Effector memory CD8-positive, alpha-beta T cell (primary cell): ENCODE measurements around the gene CAPZA1.
A peak's percentile ranks its signal among the peaks of the same experiment; 100 is the strongest.

Experiments used
- ATAC-seq: fragments of 150-1000 bp; cut with Tn5 transposase; replicated peaks from 2 replicates; pipeline ENCODE4 v1.10.0; 2021; ENCODE audit warnings: mild to moderate bottlenecking, moderate library complexity
- DNase-seq, 3 experiments: peaks; one replicate each; pipeline ENCODE4 v3.0.0; 2021
- H3K27ac Mint-ChIP-seq, 2 donors: one replicate each; pipeline ENCODE4 v1.8.0; 2022; ENCODE audit warnings: mild to moderate bottlenecking in 2 of 2, mixed read lengths in 2 of 2, moderate library complexity in 2 of 2
- H3K27me3 Mint-ChIP-seq, 2 donors: one replicate each; pipeline ENCODE4 v1.8.0; 2022; ENCODE audit warnings: mixed read lengths in 2 of 2
- H3K36me3 Mint-ChIP-seq: one replicate; pipeline ENCODE4 v1.8.0; 2022; ENCODE audit warnings: mild to moderate bottlenecking, moderate library complexity, mixed read lengths; ENCODE audit not compliant: insufficient read depth
- H3K4me1 Mint-ChIP-seq, 2 donors: one replicate each; pipeline ENCODE4 v1.8.0; 2022; ENCODE audit warnings: low read depth in 2 of 2, mixed read lengths in 2 of 2
- H3K4me3 Mint-ChIP-seq, 2 donors: one replicate each; pipeline ENCODE4 v1.8.0; 2022; ENCODE audit warnings: mild to moderate bottlenecking in 2 of 2, mixed read lengths in 2 of 2, moderate library complexity in 2 of 2
- H3K9me3 Mint-ChIP-seq, 2 donors: one replicate each; pipeline ENCODE4 v1.8.0; 2022; ENCODE audit warnings: mixed read lengths in 2 of 2

CAPZA1 gene

DNA sequence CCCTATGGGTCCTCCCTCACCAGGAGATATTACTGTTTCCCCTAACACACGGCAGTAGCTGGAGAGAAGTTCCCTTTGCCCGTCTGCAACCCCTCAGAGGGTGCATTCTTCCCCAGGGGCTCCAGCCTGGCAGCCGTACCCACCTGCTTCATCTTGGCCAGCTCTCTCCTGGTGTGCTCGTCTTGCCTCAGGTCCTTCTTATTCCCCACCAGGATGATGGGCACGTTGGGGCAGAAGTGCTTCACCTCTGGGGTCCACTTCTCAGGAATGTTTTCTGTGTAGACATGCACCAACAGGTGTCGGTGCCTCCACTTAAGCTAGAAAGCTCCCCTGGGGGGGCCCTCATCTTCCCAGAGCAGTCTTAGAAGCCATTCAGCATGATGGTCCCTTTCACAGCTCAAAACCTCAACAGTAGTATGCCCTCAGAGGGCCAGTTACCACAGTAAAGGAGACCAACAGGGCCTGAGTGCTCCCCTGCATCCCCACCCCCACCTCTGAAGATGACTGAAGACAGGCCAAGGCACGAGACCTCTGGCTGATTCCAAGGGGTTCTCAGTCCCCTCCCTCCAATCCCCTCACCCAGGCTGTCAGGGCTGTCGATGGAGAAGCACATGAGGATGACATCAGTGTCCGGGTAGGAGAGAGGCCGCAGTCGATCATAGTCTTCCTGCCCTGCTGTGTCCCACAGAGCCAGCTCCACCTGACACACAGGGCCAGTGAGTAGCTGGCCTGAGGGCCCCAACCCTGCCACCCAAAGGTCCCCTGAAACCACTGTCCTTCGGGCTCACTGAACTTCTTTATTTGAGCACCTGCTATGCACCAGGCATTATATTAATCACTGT, 83.0 kb downstream of the CAPZA1 start:
- no peak for DNase-seq
- peak overlapping the region in 1 of 2 donors; percentile 23 for H3K4me3 Mint-ChIP-seq

DNA sequence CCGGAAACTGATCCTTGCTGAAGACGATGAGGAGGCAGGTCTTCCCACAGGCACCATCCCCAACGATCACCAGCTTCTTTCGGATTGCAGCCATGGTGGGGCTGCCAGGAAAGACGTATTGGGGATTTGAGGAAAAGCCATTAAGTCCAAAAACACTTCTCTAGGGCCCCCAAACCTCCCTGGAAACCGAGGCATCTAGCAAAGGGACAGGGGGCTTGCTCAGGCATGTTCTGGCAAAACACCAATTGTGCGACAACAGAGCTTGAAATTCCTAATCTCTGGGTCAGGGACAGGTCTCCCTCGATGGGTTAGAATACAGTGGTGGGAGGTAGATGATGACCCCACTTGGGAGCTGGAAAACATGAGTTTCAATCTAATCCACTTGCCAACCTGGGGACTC, 84.1 kb downstream of the CAPZA1 start:
- no peaks in the 10 kb centered on the region for H3K9me3 Mint-ChIP-seq

More for the DNA sequence above, 83.0 kb downstream of the CAPZA1 start:
- peaks cover 35% of the 10 kb centered on the region for H3K36me3 Mint-ChIP-seq
- peak overlapping the region; percentile 65 to 86 for H3K27ac Mint-ChIP-seq
- no peak for ATAC-seq
- H3K27me3 Mint-ChIP-seq: no peaks in the 10 kb centered on the region
- H3K4me1 Mint-ChIP-seq: peaks cover 65 to 66% of the 10 kb centered on the region in 2 donors
- H3K9me3 Mint-ChIP-seq: no peaks in the 10 kb centered on the region

DNA sequence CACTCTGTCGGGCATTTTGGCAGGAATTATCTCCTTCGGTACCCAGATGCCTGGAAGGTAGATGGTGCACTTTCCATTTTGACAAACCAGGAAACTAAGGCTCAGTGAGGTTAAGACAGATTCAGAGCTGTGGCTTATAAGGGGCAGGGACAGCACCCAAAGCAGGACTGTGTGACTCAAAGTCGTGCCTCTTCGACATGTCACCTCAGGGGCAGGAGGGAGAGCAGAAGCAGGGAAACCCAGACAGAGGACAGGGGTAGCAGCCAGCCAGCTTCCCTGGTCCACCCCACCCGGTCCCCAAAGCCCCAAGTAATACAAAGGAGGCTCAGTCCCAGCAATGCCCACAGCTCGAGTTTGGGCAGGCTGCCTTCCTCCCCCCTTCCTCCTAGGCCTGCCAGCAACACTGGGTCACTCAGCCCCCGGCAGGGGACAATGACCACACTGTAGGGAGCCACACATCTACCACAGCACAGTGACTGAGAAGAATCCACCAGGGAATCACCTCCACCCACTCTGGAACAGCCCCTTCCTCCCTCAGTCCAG, 84.8 kb downstream of the CAPZA1 start:
- Mint-ChIP-seq H3K4me3 (peak overlapping the region; percentile 81 to 83), H3K27ac (peak overlapping the region; percentile 86 to 93), H3K9me3 (no peaks in the 10 kb centered on the region), H3K27me3 (no peaks in the 10 kb centered on the region), H3K36me3 (peaks cover 23% of the 10 kb centered on the region), H3K4me1 (peaks cover 61 to 68% of the 10 kb centered on the region in 2 donors)
- ATAC-seq: peak; percentile 13
- no peak for DNase-seq

More for the DNA sequence above, 84.1 kb downstream of the CAPZA1 start:
- no peak for DNase-seq
- Mint-ChIP-seq H3K27me3 (no peaks in the 10 kb centered on the region), H3K36me3 (peaks cover 29% of the 10 kb centered on the region), H3K4me1 (peaks cover 65 to 70% of the 10 kb centered on the region in 2 donors), H3K27ac (peak overlapping the region; percentile 86 to 93), H3K4me3 (peak overlapping the region; percentile 81 to 83)
- ATAC-seq: no peak

DNA sequence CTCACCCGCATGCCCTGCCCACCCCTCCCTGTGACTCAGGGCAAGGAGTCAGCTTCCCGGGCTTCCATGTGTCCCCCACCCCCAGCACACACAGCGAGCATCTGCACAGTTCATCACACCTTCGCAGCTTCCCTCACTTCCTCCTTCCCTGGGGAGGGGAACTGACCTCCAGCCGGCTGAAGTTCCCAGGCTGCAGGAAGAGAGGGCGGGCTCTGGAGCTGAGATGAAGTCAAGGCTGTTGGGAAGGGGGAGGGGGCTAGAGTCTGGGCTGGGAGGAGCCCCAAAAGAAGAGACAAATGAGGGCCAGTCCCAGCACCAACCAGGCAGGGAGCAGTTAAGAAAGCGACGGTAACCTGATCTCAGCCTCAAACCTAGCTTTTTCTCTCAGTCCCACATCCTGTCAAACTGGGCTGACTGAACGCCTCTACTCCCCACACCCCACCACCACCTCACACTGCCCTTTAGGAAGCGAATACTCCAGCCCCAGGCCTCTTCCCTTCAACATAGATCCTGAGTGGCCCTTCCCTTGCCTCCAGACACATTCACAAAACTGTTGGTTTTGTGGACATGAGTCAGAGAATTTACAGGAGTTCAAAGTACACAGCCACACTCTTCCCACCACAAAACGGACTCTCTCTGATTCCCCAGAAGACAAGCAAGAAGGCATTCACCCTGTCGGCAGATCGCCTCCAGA, 85.4 kb downstream of the CAPZA1 start:
- no peaks in the 10 kb centered on the region for H3K27me3 Mint-ChIP-seq
- H3K9me3 Mint-ChIP-seq: no peaks in the 10 kb centered on the region
- peaks cover 55 to 62% of the 10 kb centered on the region in 2 donors for H3K4me1 Mint-ChIP-seq
- peak; percentile 71 for ATAC-seq
- peak; percentile 32 to 42 (median 39) for DNase-seq
- peaks cover 19% of the 10 kb centered on the region for H3K36me3 Mint-ChIP-seq
- peak overlapping the region; percentile 86 to 93 for H3K27ac Mint-ChIP-seq
- H3K4me3 Mint-ChIP-seq: peak overlapping the region; percentile 81 to 83

DNA sequence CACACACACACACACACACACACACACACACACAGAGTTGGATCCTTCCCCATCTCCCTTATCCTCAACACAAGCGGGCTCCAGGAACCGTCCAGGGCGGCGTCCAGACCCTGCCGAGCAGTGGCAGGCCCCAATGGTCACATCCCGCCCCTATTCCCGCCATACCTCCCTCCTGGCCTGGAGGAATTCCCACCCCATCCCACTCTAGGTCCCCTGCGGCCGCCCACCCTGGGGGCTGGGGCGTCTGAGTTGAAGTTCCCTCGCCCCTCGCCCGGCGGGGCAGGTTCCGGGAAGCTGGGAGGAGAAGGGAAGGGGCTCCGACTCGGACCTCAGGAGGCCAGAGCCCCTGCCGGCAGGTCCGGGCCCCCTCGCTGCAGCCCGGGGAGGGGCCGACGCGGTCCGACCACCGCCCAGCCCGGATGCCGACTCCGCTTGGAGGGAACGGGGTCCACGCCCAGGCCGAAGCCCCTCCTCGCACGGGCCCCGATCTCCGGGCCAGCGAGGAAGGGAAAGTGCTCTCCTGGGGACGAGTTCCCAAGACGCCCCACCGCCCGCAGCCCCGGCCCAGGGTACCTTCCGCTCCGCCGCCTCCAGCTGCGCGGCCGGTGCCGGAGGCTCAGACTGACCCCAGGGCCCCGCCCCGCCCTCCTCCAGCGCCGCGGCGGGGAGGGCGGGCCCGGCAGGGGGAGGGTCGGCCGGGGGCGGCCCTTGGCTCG, 87.0 kb downstream of the CAPZA1 start, which contains the start of gene RHOC:
RHOC (minus strand) TSS at position 623 of the 716 bp plus-strand sequence. CDS start 3,328 bp downstream, outside the sequence.
- peaks cover 42 to 49% of the 10 kb centered on the region in 2 donors for H3K4me1 Mint-ChIP-seq
- peak within 1 kb of the TSS; percentile 81 to 83 for H3K4me3 Mint-ChIP-seq
- no peaks in the 10 kb centered on the region for H3K9me3 Mint-ChIP-seq
- no peaks in the 10 kb centered on the region for H3K27me3 Mint-ChIP-seq
- peaks cover 19% of the 10 kb centered on the region for H3K36me3 Mint-ChIP-seq
- DNase-seq (no peak), ATAC-seq (peak; percentile 53)
- peak within 1 kb of the TSS; percentile 86 to 93 for H3K27ac Mint-ChIP-seq

DNA sequence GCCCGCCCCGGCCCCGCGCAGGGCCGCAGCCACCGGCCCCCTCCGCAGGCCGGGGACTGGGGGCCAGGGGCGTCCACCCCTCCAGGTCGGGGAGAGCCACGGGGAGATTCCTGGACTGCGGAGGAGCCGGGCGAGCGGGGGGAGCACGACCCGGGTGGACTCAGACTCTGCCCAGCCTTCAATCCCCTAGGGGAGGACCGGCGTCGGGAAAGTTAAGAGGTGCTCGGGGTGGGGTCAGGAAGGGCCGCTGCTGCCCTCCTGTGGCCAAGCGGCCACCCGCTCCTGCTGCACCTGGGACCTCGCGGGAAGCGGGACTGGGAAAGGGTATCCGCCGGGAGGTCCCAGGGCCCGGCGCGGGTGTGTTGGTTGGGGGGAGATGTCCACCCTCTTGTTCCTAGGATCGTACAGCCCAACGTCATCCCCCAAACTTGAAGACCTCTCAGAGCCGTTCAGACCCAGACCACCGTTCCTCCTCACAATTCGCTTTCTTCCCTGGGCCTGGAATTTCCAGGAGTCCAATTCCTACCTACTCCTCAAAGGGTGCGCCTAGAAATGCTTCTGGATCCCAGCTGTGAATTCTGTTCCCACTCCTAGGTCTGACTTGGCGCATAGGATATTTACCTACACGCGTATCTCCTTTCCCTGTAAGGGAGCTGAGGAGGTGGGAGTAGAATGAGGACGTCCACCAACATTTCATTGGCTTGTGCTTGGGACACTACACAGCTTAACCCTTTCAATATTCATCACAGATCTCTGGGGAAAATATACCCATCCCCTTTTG, 87.8 kb downstream of the CAPZA1 start:
- Mint-ChIP-seq H3K36me3 (peaks cover 14% of the 10 kb centered on the region), H3K4me1 (peaks cover 34 to 42% of the 10 kb centered on the region in 2 donors), H3K27me3 (no peaks in the 10 kb centered on the region), H3K9me3 (no peaks in the 10 kb centered on the region), H3K27ac (peak overlapping the region; percentile 29 to 36), H3K4me3 (peak overlapping the region; percentile 81 to 83)
- ATAC-seq: peak; percentile 50
- DNase-seq: peak; percentile 30 to 47 (median 45)

DNA sequence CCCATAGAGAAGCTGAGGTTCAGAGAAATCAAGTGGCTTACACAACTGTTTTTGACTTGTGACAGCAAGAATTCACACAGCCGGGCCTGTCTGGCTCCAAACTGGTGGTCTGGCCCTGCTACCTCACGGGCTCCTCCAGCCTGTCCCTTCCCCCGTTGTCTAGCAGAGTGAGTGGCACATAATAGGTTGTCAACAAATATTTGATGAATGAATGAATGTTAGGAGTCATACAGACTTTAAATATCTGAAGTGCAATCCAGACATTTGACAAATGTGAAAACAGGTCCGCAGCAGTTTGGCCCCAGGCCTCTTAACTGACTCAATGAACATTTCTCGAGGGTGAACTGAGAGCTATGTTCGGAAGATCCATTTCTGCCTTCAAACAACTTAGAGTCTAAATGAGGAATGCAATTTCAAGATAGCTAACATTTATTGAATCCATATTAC, 88.4 kb downstream of the CAPZA1 start:
- no peak for DNase-seq
- Mint-ChIP-seq H3K9me3 (no peaks in the 10 kb centered on the region), H3K4me3 (peak overlapping the region; percentile 81 to 83), H3K27ac (peak overlapping the region; percentile 29 to 36), H3K36me3 (peaks cover 14% of the 10 kb centered on the region), H3K27me3 (no peaks in the 10 kb centered on the region), H3K4me1 (peaks cover 29 to 36% of the 10 kb centered on the region in 2 donors)
- ATAC-seq: no peak

DNA sequence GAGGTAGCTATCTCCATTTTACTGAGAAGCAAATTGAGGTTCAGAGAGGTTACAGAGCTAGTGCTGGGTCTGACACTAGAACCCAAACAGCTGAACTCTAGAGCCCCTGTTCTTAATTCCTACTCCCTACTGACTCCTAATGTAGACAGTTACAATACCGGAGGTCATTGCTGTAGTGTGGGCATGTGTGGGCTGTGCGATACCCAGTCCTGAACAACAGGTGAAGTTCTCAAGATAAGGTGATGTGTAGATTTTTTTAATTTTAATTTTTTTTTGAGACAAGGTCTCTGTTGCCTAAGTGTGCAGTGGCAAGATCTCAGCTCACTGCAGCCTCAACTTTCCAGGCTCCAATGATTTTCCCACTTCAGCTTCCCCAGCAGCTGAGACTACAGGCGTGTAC, 88.9 kb downstream of the CAPZA1 start:
- ATAC-seq: no peak
- Mint-ChIP-seq H3K27me3 (peaks cover 0 to 1% of the 10 kb centered on the region in 2 donors), H3K4me1 (peaks cover 25 to 33% of the 10 kb centered on the region in 2 donors), H3K36me3 (peaks cover 14% of the 10 kb centered on the region), H3K4me3 (peak overlapping the region in 1 of 2 donors; percentile 83), H3K9me3 (no peaks in the 10 kb centered on the region), H3K27ac (peak overlapping the region in 1 of 2 donors; percentile 36)
- no peak for DNase-seq

DNA sequence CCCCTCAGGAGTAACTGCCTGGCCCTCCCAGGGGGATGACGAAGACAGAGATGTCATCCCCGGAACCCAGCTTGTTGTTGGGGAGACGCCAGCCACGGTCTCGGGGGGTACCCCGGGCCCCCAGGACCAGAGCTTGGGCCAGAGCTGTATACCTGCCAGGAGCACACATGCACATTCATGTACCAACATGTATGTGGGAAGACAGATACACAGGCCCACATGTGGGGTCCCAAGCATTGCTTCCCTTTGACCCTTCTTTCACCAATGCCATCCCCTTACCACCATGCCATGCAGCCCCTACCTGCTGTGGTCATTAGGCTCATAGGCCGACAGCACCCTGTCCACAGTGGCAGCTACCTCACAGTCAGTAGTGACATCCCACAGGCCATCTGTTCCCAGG, 90.5 kb downstream of the CAPZA1 start:
- Mint-ChIP-seq H3K4me1 (peaks cover 18 to 26% of the 10 kb centered on the region in 2 donors), H3K27me3 (peaks cover 0 to 8% of the 10 kb centered on the region in 2 donors), H3K36me3 (peaks cover 10% of the 10 kb centered on the region), H3K4me3 (no peak overlapping the region), H3K27ac (no peak overlapping the region), H3K9me3 (no peaks in the 10 kb centered on the region)
- ATAC-seq: no peak
- no peak for DNase-seq

DNA sequence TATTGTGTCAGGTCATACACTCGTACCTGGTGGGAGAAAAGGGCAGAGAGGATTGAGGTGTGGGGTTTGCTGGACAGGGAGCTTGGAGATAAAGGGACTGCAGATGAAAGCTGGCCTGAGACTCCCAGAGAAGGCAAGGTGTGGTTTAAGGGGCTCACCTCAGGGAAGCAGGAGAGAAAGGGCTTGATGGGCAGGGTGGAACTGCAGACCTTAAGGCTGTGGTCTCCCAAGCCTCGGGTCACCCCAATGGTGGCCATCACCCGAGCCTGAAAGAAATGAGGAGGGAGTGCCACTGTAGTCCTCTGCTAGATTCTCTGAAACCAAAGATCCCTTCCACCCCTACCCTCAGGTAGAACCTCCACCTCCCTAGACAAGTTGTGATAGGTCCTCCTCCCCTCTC, 91.0 kb downstream of the CAPZA1 start:
- H3K9me3 Mint-ChIP-seq: no peaks in the 10 kb centered on the region
- peaks cover 16 to 24% of the 10 kb centered on the region in 2 donors for H3K4me1 Mint-ChIP-seq
- H3K4me3 Mint-ChIP-seq: no peak overlapping the region
- H3K27me3 Mint-ChIP-seq: peaks cover 0 to 8% of the 10 kb centered on the region in 2 donors
- no peak for DNase-seq
- H3K27ac Mint-ChIP-seq: no peak overlapping the region
- ATAC-seq: no peak
- peaks cover 12% of the 10 kb centered on the region for H3K36me3 Mint-ChIP-seq

DNA sequence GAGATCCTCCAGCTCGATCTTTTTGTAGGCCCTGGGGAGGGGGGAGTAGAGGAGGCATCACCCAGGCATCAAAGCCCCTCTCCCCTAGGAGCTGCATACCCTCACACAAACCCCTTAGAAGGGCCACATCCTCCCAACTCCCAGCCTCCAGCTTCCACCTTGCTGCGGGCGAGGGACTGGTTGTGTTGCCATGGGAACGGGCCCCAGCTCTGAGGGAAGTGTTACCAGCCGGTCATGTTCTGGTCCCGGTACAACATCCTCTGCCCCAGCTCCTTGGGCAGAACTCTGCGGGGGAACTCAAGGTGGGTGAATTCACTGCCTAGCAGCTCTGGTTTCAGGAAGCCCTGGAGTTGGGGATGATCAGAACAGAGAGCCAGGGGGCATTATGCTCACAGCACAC, 91.4 kb downstream of the CAPZA1 start:
- H3K27ac Mint-ChIP-seq: no peak overlapping the region
- peaks cover 0 to 8% of the 10 kb centered on the region in 2 donors for H3K27me3 Mint-ChIP-seq
- ATAC-seq: no peak
- no peak for DNase-seq
- H3K4me1 Mint-ChIP-seq: peaks cover 18 to 24% of the 10 kb centered on the region in 2 donors
- H3K36me3 Mint-ChIP-seq: peaks cover 11% of the 10 kb centered on the region
- H3K4me3 Mint-ChIP-seq: no peak overlapping the region
- no peaks in the 10 kb centered on the region for H3K9me3 Mint-ChIP-seq

DNA sequence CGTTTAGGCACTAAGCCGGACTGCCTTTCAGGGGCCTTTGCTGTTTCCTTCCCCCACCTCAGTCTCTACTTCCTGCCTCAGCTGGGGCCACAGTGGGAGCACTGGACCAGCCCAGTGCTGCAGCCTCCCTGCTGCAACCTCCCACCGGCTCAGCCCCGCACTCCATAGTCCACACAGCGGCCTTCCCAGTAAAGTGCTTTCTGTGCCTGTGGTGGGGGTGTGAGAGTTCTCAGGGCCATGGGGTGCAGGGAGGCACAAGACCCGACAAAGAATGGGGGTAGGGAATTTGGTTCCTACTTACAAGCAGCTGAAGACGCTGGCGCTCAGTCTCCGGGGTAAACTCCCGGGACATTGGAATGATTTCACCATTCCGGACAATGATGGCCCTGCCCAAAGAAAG, 92.0 kb downstream of the CAPZA1 start:
- no peak overlapping the region for H3K27ac Mint-ChIP-seq
- H3K9me3 Mint-ChIP-seq: no peaks in the 10 kb centered on the region
- ATAC-seq (no peak), DNase-seq (no peak)
- peaks cover 0 to 8% of the 10 kb centered on the region in 2 donors for H3K27me3 Mint-ChIP-seq
- H3K4me3 Mint-ChIP-seq: no peak overlapping the region
- peaks cover 23 to 25% of the 10 kb centered on the region in 2 donors for H3K4me1 Mint-ChIP-seq
- peaks cover 6% of the 10 kb centered on the region for H3K36me3 Mint-ChIP-seq
